ENCODE data around the gene NPEPL1. TPM values are rescaled to one million over a fixed set of nuclear protein-coding genes. Genes with fewer than 3 reads are reported as not detected.
"Not testable (repeated sequence)": the region's sequence is repeated elsewhere in the genome, so short reads cannot be mapped to it uniquely, and the experiment has no call there.

NPEPL1 gene
- total RNA-seq, 6 donors from 2014 or later: 19.4 to 198 (median 50.9) TPM

- H3K27me3 ChIP-seq: no peaks in the 10 kb centered on the region
- WGBS, 2 donors: 90% methylated on average over 7 of the region's 7 CpGs
- no peaks in the 10 kb centered on the region for H3K9me3 ChIP-seq
- no peak overlapping the region for H3K4me3 ChIP-seq
- ATAC-seq (ENCODE audit: low FRiP score in 2 of 2) (no peak), DNase-seq (no peak)
- no peak overlapping the region for H3K27ac ChIP-seq
- peaks cover 0 to 12% (median 8%) of the 10 kb centered on the region in 4 donors for H3K4me1 ChIP-seq
- TF ChIP-seq POLR2A (IDR thresholded peaks at IDR 0.05) (no peak), CTCF (IDR thresholded peaks at IDR 0.05) (no peak), EP300 (IDR thresholded peaks at IDR 0.05) (no peak), POLR2AphosphoS5 (IDR thresholded peaks at IDR 0.05) (no peak)
- no peaks in the 10 kb centered on the region for H3K36me3 ChIP-seq
Observed at GRCh38 chr20:58647162-58647795, 45.3 kb upstream of the NPEPL1 start.

- no peak overlapping the region for H3K4me3 ChIP-seq
- H3K27me3 ChIP-seq: no peaks in the 10 kb centered on the region
- ATAC-seq (ENCODE audit: low FRiP score in 2 of 2) (no peak), DNase-seq (no peak)
- H3K36me3 ChIP-seq: no peaks in the 10 kb centered on the region
- no peak overlapping the region for H3K27ac ChIP-seq
- H3K4me1 ChIP-seq: peaks cover under 1 to 13% (median 11%) of the 10 kb centered on the region in 4 donors
- TF ChIP-seq CTCF (IDR thresholded peaks at IDR 0.05) (no peak), EP300 (IDR thresholded peaks at IDR 0.05) (no peak), POLR2AphosphoS5 (IDR thresholded peaks at IDR 0.05) (no peak), POLR2A (IDR thresholded peaks at IDR 0.05) (no peak)
- 87 to 91% methylated on average over 6 to 9 of the region's 12 CpGs for WGBS, 2 donors
- no peaks in the 10 kb centered on the region for H3K9me3 ChIP-seq
Observed at GRCh38 chr20:58647796-58648501, 44.7 kb upstream of the NPEPL1 start.

GRCh38 chr20:58648502-58648825 is 44.1 kb upstream of the NPEPL1 start:
- H3K36me3 ChIP-seq; H3K4me3 ChIP-seq; ATAC-seq (ENCODE audit: low FRiP score in 2 of 2); H3K27ac ChIP-seq; H3K27me3 ChIP-seq; H3K9me3 ChIP-seq; DNase-seq: not testable (repeated sequence)
- 94 to 100% methylated on average over 1 to 4 of the region's 6 CpGs for WGBS, 2 donors
- H3K4me1 ChIP-seq: peaks cover 6 to 18% (median 17%) of the 10 kb centered on the region in 4 donors

GRCh38 chr20:58649288-58650180 is 43.1 kb upstream of the NPEPL1 start:
- Histone ChIP-seq H3K27ac (peak overlapping the region; percentile 89 to 93 (median 92)), H3K36me3 (no peaks in the 10 kb centered on the region), H3K4me1 (peaks cover 16 to 29% (median 23%) of the 10 kb centered on the region in 4 donors), H3K4me3 (peak overlapping the region; percentile 30 to 99 (median 88)), H3K27me3 (no peaks in the 10 kb centered on the region), H3K9me3 (no peaks in the 10 kb centered on the region)
- no peak for ATAC-seq (ENCODE audit: low FRiP score in 2 of 2)
- TF ChIP-seq POLR2A (IDR thresholded peaks at IDR 0.05) (no peak), POLR2AphosphoS5 (IDR thresholded peaks at IDR 0.05) (no peak), EP300 (IDR thresholded peaks at IDR 0.05) (no peak), CTCF (IDR thresholded peaks at IDR 0.05) (no peak)
- peak; percentile 33 to 91 for DNase-seq
- 11 to 20% methylated on average over 21 to 55 of the region's 73 CpGs for WGBS, 2 donors

GRCh38 chr20:58650181-58650775 is 42.3 kb upstream of the NPEPL1 start:
- DNase-seq (peak; percentile 24 to 91), ATAC-seq (ENCODE audit: low FRiP score in 2 of 2) (peak in 1 of 2 donors; percentile 28)
- Histone ChIP-seq H3K27me3 (no peaks in the 10 kb centered on the region), H3K9me3 (no peaks in the 10 kb centered on the region), H3K36me3 (peaks cover 0 to 2% (median 0%) of the 10 kb centered on the region in 4 donors), H3K27ac (peak overlapping the region; percentile 89 to 93 (median 92)), H3K4me1 (peaks cover 21 to 36% (median 26%) of the 10 kb centered on the region in 4 donors), H3K4me3 (peak overlapping the region; percentile 30 to 99 (median 88))
- TF ChIP-seq EP300 (IDR thresholded peaks at IDR 0.05) (no peak), POLR2A (IDR thresholded peaks at IDR 0.05) (peak in 1 of 4 donors; percentile 19)
- whole genome bisulfite sequencing, 2 donors: 0 to 2% methylated on average over 15 to 40 of the region's 62 CpGs
